Activated CD4-positive, alpha-beta T cell treated with anti-CD3 and anti-CD28 coated beads, Interleukin-10, Interleukin-2, amounts not matched to agents 100 ng/mL and 50 ng/mL, durations not matched to agents 16 hours and 8 hours (primary cell): ENCODE measurements around the gene BNIP2.

Experiments used
- DNase-seq: peaks from one replicate; pipeline ENCODE4 v3.0.0-alpha.2; 2020

The BNIP2 gene

DNA sequence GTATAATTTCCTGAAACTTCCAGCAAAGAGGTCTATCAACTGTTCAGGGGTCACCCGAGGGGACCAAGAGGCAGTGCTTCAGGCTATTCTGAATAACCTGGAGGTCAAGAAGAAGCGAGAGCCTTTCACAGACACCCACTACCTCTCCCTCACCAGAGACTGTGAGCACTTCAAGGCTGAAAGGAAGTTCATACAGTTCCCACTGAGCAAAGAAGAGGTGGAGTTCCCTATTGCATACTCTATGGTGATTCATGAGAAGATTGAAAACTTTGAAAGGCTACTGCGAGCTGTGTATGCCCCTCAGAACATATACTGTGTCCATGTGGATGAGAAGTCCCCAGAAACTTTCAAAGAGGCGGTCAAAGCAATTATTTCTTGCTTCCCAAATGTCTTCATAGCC is 70.7 kb downstream of the BNIP2 start:
- no peak for DNase-seq

DNA sequence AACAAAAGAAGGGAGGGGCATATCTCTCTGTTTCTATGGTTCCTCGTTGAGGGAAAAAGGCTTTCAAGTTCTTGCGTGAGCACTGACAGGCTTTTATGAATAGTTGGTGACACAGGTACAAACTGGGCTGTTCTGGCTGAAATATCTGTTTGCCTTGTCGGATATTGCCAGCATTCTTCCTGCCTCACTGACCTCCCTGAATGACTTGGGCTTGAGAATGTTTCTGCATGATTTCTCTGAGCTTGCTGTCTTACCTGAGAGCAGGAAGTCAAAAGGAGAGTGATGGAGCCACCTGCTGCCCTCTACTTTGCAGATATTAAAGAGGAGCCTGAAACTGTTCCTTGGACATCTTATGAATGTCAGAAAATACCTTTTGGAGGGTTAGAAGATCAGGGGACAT is 72.7 kb downstream of the BNIP2 start:
- DNase-seq, result no peak

DNA sequence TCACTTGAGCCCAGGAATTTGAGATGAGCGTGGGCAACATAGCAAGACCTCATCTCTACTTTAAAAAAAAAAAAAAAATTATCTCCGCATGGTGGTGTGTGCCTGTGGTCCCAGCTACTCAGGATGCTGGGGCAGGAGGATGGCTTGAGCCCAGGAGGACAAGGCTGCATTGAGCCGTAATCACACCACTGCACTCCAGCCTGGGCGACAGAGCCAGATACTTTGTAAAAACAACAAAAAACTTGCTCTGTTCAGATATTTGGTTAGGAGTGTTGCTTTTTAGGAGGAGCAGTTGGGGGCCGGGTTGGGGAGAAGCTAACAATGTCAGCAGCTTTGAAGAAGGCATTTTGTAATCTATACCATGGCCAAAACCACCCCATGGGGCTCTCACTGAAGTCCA is 73.5 kb downstream of the BNIP2 start:
- no peak for DNase-seq

DNA sequence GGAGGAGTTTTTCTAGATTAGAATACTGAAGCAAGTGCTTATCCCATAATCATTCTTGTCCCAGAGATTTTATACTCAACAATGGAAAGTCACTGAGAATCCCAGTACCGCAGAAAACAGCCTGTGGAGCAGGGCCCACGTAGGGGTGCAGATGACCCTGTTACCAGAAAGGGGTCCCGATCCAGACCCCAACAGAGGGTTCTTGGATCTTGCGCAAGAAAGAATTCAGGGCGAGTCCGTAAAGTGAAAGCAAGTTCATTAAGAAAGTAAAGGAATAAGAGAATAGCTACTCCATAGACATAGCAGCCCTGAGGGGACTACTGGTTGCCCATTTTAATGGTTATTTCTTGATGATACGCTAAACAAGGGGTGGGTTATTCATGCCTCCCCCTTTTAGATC is 75.0 kb downstream of the BNIP2 start:
- DNase-seq, result no peak

DNA sequence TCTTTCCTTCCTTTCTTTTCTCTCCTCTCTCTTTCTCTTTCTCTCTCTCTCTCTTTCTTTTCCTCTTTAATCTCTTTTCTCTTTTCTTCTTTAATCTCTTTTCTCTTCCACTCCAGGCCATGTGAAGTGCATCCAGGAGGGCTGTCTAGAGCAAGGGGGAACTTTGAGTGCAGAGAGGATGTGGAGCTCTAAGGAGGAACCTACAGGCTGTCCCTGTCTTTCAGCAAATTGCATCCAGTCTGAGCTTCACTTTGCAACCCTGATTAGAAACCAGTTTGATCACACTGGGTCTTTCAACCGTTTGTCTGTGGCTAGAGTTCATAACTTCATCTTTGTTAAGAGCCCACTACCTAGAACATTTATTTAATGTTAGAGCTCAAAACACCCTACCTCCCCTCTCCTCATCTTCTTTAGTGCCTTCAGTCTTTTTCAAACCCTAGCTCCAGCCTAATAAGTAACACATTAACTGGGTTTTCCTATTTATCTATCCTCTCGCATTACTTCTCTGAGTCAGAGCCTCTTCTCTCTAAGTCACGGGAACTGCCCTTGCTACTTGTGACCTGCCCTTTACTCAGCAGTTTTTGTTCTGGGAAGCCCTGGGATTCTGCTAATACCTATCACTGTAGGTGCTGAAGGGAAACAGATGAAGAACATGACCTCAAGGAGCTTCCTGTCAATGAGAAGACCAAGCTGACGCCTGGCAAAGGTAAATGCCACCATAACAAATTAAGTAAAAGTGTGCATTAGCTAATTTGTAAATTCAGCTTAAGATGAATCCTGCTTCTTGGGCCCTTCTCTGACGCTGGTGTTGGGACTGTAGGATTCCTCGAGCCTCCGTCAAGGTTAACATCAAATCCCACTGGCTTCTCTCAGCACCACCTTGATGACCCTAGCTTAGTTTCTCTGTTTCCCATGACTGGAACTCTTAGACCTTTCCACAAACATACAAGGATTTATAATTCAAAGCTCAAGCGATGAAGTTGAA is 77.6 kb downstream of the BNIP2 start, which contains the start of gene GCNT3:
TSS of gene GCNT3 (plus strand) at position 508 of the 985 bp plus-strand sequence. CDS start 6,456 bp downstream, outside the sequence.
- DNase-seq, result no peak

DNA sequence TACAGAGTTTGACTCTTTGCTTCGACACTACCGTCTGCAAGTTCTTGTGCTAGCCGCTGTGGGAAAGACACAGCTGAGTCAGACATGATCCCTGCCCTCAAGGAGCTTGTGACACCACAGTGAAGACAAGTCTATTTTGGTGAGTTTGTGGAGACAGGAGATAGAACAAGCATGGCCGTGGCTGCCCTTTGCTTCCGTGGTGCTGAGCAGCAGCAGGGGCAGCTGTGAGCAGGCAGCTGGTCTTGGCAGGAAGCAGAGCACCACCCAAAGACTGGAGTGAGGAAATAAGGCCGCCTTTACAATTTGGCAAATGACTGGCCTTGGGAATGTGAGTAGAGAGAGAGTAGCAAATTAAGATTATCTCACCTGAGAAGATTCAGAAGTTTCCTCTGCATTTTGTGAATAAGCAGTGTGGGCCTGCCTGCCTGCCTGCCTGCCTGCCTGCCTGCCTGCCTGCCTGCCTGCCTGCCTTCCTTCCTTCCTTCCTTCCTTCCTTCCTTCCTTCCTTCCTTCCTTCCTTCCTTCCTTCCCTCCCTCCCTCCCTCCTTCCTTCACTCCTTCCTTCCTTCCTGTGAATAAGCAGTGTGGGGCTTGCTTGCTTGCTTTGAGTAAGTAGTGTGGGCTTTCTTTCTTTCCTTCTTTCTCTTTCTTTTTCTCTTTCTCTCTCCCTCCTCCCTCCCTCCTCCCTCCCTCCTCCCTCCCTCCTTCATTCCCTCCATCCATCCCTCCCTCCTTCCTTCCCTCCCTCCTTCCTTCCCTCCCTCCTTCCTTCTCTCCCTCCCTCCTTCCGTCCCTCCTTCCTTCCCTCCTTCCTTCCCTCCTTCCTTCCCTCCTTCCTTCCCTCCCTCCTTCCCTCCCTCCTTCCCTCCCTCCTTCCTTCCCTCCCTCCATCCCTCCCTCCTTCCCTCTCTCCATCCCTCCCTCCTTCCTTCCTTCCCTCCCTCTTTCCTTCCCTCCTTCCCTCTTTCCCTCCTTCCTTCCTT is 79.1 kb downstream of the BNIP2 start:
- DNase-seq, result no peak
